Caco-2 (cell line): ENCODE data around the gene INAVA. TPM values are rescaled to one million over a fixed set of nuclear protein-coding genes. Genes with fewer than 3 reads are reported as not detected.

Source experiments
- BruUV-seq: library from RNA; stranded (reverse); fragments of 400-500 nt; replicated peaks from 2 replicates; lab custom pipeline; 2021; lab: Mats Ljungman, UMichigan
- CTCF ChIA-PET: fragments of 300-600 bp; sonication (Branson Sonifier 250); formaldehyde crosslinking; loops from one replicate; lab custom pipeline; 2022; ENCODE audit warnings: antibody characterized with exemption; lab: Charles Lee
- POLR2A ChIA-PET: fragments of 300-600 bp; sonication (Branson Sonifier 250); formaldehyde crosslinking; loops from one replicate; lab custom pipeline; 2022; ENCODE audit warnings: antibody characterized with exemption; lab: Charles Lee
- DNase-seq, 2 experiments: peaks; one replicate each; pipeline versions ENCODE4 v3.0.0 to v3.0.0-alpha.2; 2020 to 2022
- H3K27me3 ChIP-seq: replicated peaks from 2 replicates; pipeline ENCODE4 v1.6.0; 2011; ENCODE audit warnings: low read length; ENCODE audit not compliant: control insufficient read depth, insufficient read depth
- H3K36me3 ChIP-seq: 2 replicates; pipeline ENCODE4 v1.5.1; 2011; ENCODE audit warnings: low read length; ENCODE audit not compliant: control insufficient read depth, insufficient read depth
- H3K4me1 ChIP-seq: fragments of 250-450 bp; sonication (Bioruptor Pico); 2 replicates; pipeline ENCODE4 v1.5.1; 2020; ENCODE audit warnings: mild to moderate bottlenecking
- H3K4me3 ChIP-seq: 2 replicates; pipeline ENCODE4 v1.5.1; 2011; ENCODE audit warnings: low read depth, mild to moderate bottlenecking, control low read depth, low read length
- H3K9me3 ChIP-seq: fragments of 250-450 bp; sonication (Bioruptor Pico); 2 replicates; pipeline ENCODE4 v1.5.1; 2020; ENCODE audit warnings: mild to moderate bottlenecking, moderate library complexity
- H3K27ac Mint-ChIP-seq: one replicate; pipeline ENCODE4 v1.8.0; 2022; ENCODE audit warnings: mixed read lengths; ENCODE audit not compliant: unreplicated experiment
- H3K27me3 Mint-ChIP-seq: one replicate; pipeline ENCODE4 v1.8.0; 2022; ENCODE audit warnings: mixed read lengths; ENCODE audit not compliant: insufficient read depth, unreplicated experiment
- H3K36me3 Mint-ChIP-seq: one replicate; pipeline ENCODE4 v1.8.0; 2022; ENCODE audit warnings: mild to moderate bottlenecking, mixed read lengths; ENCODE audit not compliant: insufficient read depth, unreplicated experiment
- H3K4me1 Mint-ChIP-seq: one replicate; pipeline ENCODE4 v1.8.0; 2022; ENCODE audit warnings: low read depth, mixed read lengths; ENCODE audit not compliant: unreplicated experiment
- H3K4me3 Mint-ChIP-seq: one replicate; pipeline ENCODE4 v1.8.0; 2022; ENCODE audit warnings: mild to moderate bottlenecking, moderate library complexity, mixed read lengths; ENCODE audit not compliant: unreplicated experiment
- H3K9me3 Mint-ChIP-seq: one replicate; pipeline ENCODE4 v1.8.0; 2022; ENCODE audit warnings: mixed read lengths; ENCODE audit not compliant: unreplicated experiment
- CTCF ChIP-seq, 2 experiments: fragments of 200-600 bp in 1 of 2; IDR thresholded peaks; 1 replicate in 1 of 2; 2 replicates in 1 of 2; pipeline versions ENCODE4 v1.5.1 to v1.8.0; 2011 to 2022; ENCODE audit warnings: antibody characterized with exemption in 1 of 2, control low read depth in 1 of 2, inconsistent platforms in 1 of 2, low read depth in 1 of 2, low read length in 1 of 2, mild to moderate bottlenecking in 1 of 2, moderate library complexity in 1 of 2; ENCODE audit not compliant: insufficient read depth in 1 of 2, severe bottlenecking in 1 of 2, unreplicated experiment in 1 of 2
- intact Hi-C: fragments of 100-400 bp; cut with micrococcal nuclease; formaldehyde crosslinking; loops from one replicate; pipeline ENCODE4 v1.10.0; 2022; ENCODE audit not compliant: unreplicated experiment
- total RNA-seq: library from RNA; stranded (reverse); gene quantifications from 2 replicates; pipeline ENCODE4 v1.2.3, GENCODE V29; 2022

INAVA gene
- total RNA-seq, 1 experiment from 2014 or later, result 123 TPM

GRCh38 chr1:200892958-200893357 is 1.7 kb upstream of the INAVA start:
- peaks cover 59% of the 10 kb centered on the region for H3K36me3 Mint-ChIP-seq
- peak overlapping the region; percentile 97 for H3K4me3 Mint-ChIP-seq
- POLR2A ChIA-PET, result interaction anchor here (0.6 to 1.5 kb wide), 3 partner anchors 15 to 597 kb away, joined by 3 to 8 read pairs (median 5); no protein-coding TSS in a partner anchor
- Histone ChIP-seq H3K9me3 (no peaks in the 10 kb centered on the region), H3K36me3 (no peaks in the 10 kb centered on the region), H3K27me3 (no peaks in the 10 kb centered on the region), H3K4me1 (peaks cover 26% of the 10 kb centered on the region), H3K4me3 (peak overlapping the region; percentile 73)
- intact Hi-C loops, result loop anchor here (5.0 kb wide), 3 partner anchors 129 to 226 kb away; partner anchors contain the start of genes CACNA1S, DDX59 and KIF21B
- peaks cover 35% of the 10 kb centered on the region for H3K4me1 Mint-ChIP-seq
- CTCF ChIA-PET, result no interaction called here
- no peaks in the 10 kb centered on the region for H3K9me3 Mint-ChIP-seq
- peak overlapping the region; percentile 94 for H3K27ac Mint-ChIP-seq
- TF ChIP-seq CTCF (IDR thresholded peaks at IDR 0.05; ENCODE audit: insufficient read depth in 1 of 2, low read depth in 1 of 2, low read length in 1 of 2, severe bottlenecking in 1 of 2, unreplicated experiment in 1 of 2), result no peak
- DNase-seq, result no peak
- BruUV-seq, result TSS peak; percentile 24
- H3K27me3 Mint-ChIP-seq, result no peaks in the 10 kb centered on the region

- Mint-ChIP-seq H3K4me1 (peaks cover 40% of the 10 kb centered on the region), H3K9me3 (no peaks in the 10 kb centered on the region), H3K27me3 (no peaks in the 10 kb centered on the region), H3K36me3 (peaks cover 64% of the 10 kb centered on the region), H3K4me3 (peak overlapping the region; percentile 97), H3K27ac (peak overlapping the region; percentile 94)
- TF ChIP-seq CTCF (IDR thresholded peaks at IDR 0.05; ENCODE audit: insufficient read depth in 1 of 2, low read depth in 1 of 2, low read length in 1 of 2, severe bottlenecking in 1 of 2, unreplicated experiment in 1 of 2), result no peak
- Histone ChIP-seq H3K36me3 (no peaks in the 10 kb centered on the region; the same call in 1 of the 2 replicates), H3K27me3 (no peaks in the 10 kb centered on the region), H3K4me1 (peaks cover 30% of the 10 kb centered on the region), H3K4me3 (peak overlapping the region; percentile 73), H3K9me3 (no peaks in the 10 kb centered on the region)
- no TSS peak for BruUV-seq
- POLR2A ChIA-PET, result interaction anchor here (0.6 to 1.5 kb wide), 3 partner anchors 14 to 597 kb away, joined by 3 to 8 read pairs (median 5); no protein-coding TSS in a partner anchor
- intact Hi-C loops, result loop anchor here (5.0 kb wide), 3 partner anchors 129 to 226 kb away; partner anchors contain the start of genes CACNA1S, DDX59 and KIF21B
- CTCF ChIA-PET, result no interaction called here
- peak; percentile 75 to 89 for DNase-seq
Observed at GRCh38 chr1:200893411-200893901, 1.2 kb upstream of the INAVA start.

GRCh38 chr1:200895443-200895789 is 716 bp downstream of the INAVA start:
- intact Hi-C loops, result no loop called here
- no TSS peak for BruUV-seq
- peaks cover 9% of the 10 kb centered on the region for H3K36me3 ChIP-seq
- H3K27me3 ChIP-seq, result no peaks in the 10 kb centered on the region
- ChIA-PET CTCF (interaction anchor here (0.6 to 1.8 kb wide), 3 partner anchors 130 to 220 kb away, joined by 4 to 13 read pairs (median 4); no protein-coding TSS in a partner anchor), POLR2A (interaction anchor here (0.5 to 2.3 kb wide), 7 partner anchors 10 to 445 kb away, joined by 3 to 17 read pairs (median 4); partner anchors contain the start of gene KIF21B)
- Mint-ChIP-seq H3K27ac (peak overlapping the region; percentile 94), H3K4me3 (peak overlapping the region; percentile 97), H3K27me3 (no peaks in the 10 kb centered on the region), H3K4me1 (peaks cover 32% of the 10 kb centered on the region), H3K9me3 (no peaks in the 10 kb centered on the region), H3K36me3 (peaks cover 83% of the 10 kb centered on the region)
- peak overlapping the region; percentile 73 for H3K4me3 ChIP-seq
- TF ChIP-seq CTCF (IDR thresholded peaks at IDR 0.05; ENCODE audit: insufficient read depth in 1 of 2, low read depth in 1 of 2, low read length in 1 of 2, severe bottlenecking in 1 of 2, unreplicated experiment in 1 of 2), result no peak
- peak; percentile 49 to 71 for DNase-seq
- H3K4me1 ChIP-seq, result peaks cover 41% of the 10 kb centered on the region
- H3K9me3 ChIP-seq, result no peaks in the 10 kb centered on the region
